T-helper 1 cell treated with Interleukin-12 subunit alpha and Interleukin-12 subunit beta and Interleukin-4 antibody, amounts not matched to agents 30 ng/mL and 1 ng/mL, for 36 hours (primary cell): ENCODE measurements around the gene CABLES1. TPM values are rescaled to one million over a fixed set of nuclear protein-coding genes. Genes with fewer than 3 reads are reported as not detected.

Experiments used
- intact Hi-C: fragments of 100-400 bp; cut with micrococcal nuclease; formaldehyde crosslinking; loops from one replicate; pipeline ENCODE4 v1.15.1; 2024
- total RNA-seq: library from RNA; stranded (reverse); gene quantifications from 2 replicates; pipeline ENCODE4 v1.2.3, GENCODE V29; 2022

The CABLES1 gene
- total RNA-seq, 1 donor from 2014 or later: 0.71 TPM

DNA sequence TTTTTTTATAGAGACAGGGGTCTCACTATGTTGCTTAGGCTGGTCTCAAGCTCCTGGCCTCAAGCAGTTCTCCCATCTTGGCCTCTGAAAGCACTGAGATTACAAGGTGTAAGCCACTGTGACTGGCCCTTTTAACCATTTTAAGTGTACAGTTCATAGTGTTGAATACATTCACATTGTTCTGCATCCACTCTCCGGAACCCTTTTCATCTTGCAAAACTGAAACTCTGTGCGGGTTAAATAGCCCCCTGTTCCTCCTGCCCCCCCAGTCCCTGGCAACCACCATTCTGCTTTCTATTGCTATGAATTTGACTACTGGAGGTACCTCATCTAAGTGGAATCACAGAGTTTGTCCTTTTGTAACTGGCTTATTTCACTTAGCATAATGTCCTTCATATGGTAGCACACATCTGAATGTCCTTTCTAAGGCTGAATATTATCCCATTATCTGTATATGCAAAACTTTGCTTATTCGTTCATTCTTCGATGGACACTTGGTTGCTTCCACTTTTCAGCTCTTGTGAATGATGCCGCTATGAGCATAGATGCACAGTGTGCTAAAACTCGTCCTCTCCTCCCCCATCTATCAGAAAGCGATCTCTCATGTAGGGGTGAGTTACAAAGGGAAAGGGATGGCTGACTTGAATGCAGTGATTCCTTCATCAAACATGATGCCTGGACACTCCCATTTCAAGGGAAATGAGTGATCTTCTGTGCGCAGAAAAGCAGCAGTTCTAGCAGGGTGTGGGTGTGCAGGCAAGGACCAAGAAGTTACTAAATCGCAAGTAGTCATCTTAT, 30.2 kb downstream of the CABLES1 start:
- intact Hi-C loops: no loop called here

- intact Hi-C loops: no loop called here
Measured at GRCh38 chr18:23166891-23167541, 31.7 kb downstream of the CABLES1 start.

DNA sequence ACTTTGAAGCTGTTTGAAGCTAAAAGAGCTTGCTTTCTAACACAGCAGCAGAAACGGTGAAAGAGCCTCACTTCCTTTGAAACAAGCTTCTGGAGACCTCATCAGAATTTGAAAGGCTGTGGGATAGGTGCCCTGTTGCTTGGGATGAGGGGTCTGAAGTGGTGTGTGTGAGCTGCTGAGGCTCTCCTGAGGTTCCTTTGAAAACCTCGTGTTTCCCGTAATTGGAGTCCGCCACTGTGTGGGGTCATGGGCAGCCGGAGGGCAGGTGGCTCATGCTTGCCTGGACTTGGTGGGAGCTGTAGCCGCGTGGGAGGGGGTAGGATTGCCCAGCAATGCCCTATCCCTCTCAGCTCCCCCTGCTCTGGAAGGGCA, 34.4 kb downstream of the CABLES1 start:
- intact Hi-C loops: no loop called here

DNA sequence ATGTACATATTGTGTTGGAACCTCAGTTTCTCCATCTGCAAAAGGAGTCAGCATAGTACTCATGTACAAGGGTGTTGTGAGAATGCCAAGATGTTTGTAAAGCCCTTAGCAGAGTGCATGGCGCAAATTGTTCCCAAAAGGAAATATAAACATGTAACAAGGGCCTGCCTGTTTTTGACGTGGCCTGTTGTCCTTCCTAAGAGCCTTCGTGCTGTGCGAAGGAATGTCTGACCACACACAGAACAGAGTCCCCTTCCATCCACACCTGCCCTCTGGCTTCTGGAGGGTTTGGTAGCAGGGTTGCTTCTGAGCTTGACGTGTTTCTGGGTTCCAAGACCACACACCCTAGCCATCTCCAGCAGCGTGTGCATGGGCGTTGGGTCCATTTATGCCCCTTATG, 34.9 kb downstream of the CABLES1 start:
- intact Hi-C loops: no loop called here

- intact Hi-C loops: no loop called here
Measured at GRCh38 chr18:23171581-23172156, 36.4 kb downstream of the CABLES1 start.

DNA sequence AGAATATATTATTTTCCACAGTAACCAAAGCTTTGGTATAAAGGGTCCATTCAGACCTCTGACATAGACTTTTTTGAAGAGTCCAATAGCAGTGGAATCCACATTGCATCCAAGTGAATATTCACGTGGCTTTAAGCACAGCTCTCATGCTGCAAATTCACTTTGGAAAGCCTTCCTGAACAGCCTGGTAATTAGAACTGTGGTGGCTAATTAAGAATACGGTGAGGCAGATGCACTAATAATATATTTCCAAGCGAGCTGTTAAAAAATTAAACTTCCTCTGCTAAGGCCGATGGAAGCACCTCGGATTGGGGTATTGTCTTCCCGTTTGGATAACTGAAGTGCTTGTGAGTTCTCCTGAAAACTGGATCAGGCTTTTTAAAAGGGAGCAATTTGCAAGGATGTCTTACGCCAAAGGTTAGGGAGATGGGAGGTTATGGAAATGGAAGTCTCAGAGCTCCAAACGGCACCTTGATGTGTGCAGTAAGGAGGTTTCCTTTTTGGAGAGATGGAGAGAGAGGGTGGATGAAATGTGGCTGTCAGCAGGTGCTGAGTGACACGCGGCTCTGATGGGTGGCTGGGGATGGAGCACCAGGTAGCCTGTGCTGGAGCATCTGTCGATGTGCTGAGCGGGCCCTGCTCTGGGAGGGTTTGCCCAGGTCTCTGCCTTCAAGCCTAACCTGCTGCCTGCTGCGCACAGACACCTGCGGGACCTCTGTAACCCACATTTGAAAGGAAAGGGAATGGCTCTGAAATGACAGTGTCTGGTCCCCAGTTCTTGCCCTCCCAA, 37.5 kb downstream of the CABLES1 start:
- intact Hi-C loops: no loop called here

- intact Hi-C loops: no loop called here
Measured at GRCh38 chr18:23173912-23174311, 38.6 kb downstream of the CABLES1 start.

DNA sequence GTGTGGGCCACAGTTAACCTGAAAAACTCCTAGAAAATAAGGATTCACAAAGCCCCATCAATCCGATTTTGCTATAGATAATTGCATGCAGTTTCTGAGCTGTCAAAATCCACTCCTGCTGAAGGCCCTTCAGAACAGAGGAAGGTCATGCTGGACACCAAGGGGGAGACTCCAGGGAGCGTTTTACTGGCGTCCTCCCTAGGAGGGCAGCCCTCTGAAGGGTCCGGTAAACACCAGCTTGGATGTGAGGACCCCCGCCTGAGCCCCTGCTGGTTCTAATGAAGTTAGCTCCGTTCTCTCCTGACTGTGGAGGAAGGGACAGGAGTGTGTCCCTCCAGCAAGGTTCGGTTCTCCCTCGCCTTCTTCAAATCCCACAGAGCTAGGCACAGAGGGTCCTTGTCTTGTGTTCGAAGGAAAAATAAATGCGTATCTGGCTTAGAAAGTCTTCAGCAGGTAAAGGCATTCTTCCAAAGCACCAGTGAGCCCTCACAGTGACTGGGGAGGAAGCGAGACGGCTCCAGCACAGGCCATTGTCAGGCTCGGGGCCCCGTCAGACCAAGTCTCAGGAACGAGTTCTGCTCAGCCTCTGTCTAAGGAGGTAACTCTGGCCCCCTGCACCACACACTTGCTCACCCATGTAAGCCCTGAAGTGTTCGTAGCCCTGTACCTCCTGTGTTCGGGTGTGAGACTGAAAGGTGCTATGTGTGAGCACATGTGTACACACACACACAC, 41.6 kb downstream of the CABLES1 start:
- intact Hi-C loops: no loop called here

DNA sequence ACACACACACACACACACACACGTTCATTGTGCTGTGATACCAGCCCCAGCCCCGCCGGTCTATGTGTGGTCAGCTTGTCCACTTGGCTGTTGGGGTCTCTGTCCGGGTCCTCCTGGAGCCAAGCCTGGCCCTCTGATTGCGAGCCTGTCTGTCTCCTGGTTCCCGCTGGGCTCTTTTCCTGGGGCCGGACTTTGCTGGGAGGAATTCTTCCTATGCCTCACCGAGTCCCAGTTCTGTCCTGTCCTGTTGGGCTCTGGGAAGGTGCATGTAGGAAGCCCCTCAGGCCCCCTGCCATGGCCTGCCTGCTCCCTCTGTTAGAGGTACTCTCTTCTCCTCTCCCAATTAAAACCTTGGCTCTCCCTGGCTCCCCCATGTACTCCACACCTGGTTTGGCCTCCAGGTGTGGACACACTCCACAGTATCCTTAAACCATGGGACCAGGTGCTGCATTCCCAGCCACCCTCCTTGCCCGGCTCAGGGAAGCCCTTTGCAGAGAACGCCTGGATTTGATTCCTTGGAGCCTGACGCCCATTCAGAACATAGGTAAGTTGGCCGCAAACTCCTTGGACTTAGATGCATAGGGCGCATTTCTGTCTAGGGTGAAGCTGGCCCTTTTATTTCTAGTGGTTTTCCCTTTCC, 42.3 kb downstream of the CABLES1 start:
- intact Hi-C loops: no loop called here

DNA sequence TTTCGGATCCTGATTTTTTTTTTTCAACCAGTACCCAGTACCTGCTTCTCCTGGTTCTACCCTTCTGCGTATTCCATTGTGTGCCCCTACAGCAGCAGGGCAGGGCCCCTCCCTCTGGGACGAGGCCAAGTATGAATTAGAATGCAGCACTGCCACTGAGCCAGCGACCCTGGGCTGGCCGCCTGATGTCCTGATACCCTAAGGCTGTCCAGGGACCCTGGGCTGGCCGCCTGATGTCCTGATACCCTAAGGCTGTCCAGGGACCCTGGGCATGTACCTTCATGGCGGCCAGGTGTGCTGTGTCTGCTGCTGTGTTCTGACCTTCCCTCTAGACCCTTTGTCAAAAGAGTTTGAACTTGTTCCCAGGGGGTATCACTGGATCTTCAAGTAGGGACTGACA, 42.9 kb downstream of the CABLES1 start:
- intact Hi-C loops: no loop called here

DNA sequence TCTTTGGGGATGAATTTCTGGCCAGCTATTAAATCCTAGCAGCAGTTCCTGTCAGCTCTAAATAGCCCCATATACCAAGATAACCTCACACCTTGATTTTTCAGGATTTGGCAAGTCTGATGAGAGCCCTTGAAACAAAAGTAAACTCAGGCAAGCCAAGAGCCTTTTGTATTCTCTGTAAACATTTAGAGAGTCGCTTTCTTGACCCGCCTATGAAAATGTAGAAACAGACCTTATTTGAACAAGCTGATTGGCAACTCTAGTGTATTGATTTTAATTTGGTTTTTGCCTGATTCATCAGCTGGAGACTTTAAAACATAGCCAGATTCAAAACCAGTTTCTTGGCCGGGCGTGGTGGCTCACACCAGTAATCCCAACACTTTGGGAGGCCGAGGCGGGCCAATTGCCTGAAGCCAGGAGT, 43.4 kb downstream of the CABLES1 start:
- intact Hi-C loops: no loop called here

DNA sequence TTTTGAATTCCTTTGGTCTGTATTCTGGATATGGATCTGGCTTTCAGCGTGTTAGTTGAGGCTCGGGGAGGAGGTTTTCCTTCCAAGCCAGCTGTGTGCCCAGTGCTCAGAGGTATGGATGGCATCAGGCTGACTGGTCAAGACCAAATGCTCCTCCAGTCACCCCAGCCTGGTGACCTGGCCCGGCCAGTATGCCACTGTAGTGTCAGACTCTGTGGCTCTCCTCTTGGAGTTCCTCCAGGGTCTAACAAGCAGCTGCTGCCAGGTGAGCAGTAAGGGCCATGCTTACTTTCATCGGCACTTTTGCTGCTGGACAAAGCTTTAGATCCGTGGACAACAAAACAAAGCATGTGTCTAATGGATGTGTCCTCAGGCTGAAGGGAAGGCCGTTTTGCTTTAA, 44.1 kb downstream of the CABLES1 start:
- intact Hi-C loops: no loop called here

GRCh38 chr18:23181547-23181946, 46.3 kb downstream of the CABLES1 start:
- intact Hi-C loops: loop anchor here (2.0 kb wide), 1 partner anchor 177 kb away; no protein-coding TSS in a partner anchor

GRCh38 chr18:23182606-23183005, 47.3 kb downstream of the CABLES1 start:
- intact Hi-C loops: no loop called here

DNA sequence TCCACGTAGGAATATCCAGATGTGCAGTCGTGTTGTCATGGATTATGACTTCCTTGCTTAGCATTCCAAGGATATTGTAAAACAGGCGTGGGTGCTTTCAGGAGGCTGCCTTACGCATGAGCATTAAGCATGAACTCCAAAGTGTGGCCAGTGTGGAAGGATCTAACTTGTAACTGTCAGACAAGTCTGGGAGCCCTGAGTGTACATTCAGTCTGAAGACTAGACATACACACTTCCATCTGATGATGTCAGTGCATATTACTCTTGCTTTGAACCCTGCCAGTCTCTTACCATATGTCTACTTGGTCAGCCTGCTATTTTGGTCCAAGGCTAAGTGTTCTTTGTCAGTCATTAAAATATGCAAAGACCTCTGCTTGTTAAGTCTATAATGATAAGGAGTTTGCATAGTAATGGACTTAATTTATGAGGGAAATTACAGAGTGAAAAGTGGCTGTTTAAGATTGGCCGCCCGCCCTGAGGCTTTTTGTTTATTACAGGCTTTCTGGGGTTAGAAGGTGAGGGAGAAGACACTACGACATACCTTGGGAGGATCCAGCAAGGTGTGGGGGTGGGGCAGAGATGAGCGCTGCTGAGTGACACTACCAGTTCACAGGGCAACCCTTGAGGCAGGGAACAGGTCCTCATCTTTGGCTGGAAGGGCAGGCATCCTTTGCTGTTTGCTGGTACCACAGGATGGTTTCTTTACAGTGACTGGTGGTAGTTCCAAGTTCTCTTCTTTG, 48.3 kb downstream of the CABLES1 start:
- intact Hi-C loops: no loop called here

- intact Hi-C loops: no loop called here
Measured at GRCh38 chr18:23186781-23187180, 51.5 kb downstream of the CABLES1 start.

- intact Hi-C loops: no loop called here
Measured at GRCh38 chr18:23188068-23188760, 52.9 kb downstream of the CABLES1 start.

DNA sequence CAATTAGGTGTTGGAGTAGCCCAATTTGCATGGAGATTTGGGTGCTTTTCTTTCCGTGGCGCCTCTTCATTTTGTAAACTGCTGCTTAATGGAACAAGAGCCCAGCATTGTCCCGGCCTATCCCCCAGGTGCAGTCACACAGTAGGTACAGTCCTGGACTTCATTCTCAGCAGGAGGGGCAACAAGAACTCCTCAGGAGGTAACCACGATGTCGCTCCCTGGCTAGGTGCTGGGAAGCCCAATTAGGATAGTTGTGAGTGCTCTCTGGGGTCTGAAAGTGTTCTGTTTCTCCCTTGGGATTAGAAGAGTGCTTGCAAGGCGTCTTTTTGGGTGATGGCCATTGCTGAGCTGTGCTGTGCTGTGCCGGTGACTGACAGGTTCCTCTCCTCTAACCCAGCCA, 53.8 kb downstream of the CABLES1 start:
- intact Hi-C loops: no loop called here
